ENCODE measurements around the gene WDR7. TPM values are rescaled to one million over a fixed set of nuclear protein-coding genes. Genes with fewer than 3 reads are reported as not detected.

Gene WDR7
- total RNA-seq, 1 donor from 2014 or later: 29.3 TPM

GRCh38 chr18:56743115-56743514, 92.0 kb downstream of the WDR7 start:
- intact Hi-C loops (cut with micrococcal nuclease): no loop called here
- no peak overlapping the region for H3K4me3 ChIP-seq
- no peaks in the 10 kb centered on the region for H3K27me3 ChIP-seq (ENCODE audit: low read depth)
- no peak for TF ChIP-seq CTCF (IDR thresholded peaks at IDR 0.05; ENCODE audit: borderline replicate concordance)
- no peak overlapping the region for H3K27ac ChIP-seq (replicated peaks)
- peaks cover 31% of the 10 kb centered on the region for H3K4me1 ChIP-seq
- H3K36me3 ChIP-seq: peaks cover 3% of the 10 kb centered on the region
- no peaks in the 10 kb centered on the region for H3K9me3 ChIP-seq (replicated peaks)
- no peak for DNase-seq

- no peak for DNase-seq
- Histone ChIP-seq H3K27me3 (ENCODE audit: low read depth) (no peaks in the 10 kb centered on the region), H3K27ac (replicated peaks) (no peak overlapping the region), H3K4me1 (peaks cover 31% of the 10 kb centered on the region), H3K9me3 (replicated peaks) (no peaks in the 10 kb centered on the region), H3K4me3 (no peak overlapping the region), H3K36me3 (peaks cover 6% of the 10 kb centered on the region)
- intact Hi-C loops (cut with micrococcal nuclease): no loop called here
- TF ChIP-seq CTCF (IDR thresholded peaks at IDR 0.05; ENCODE audit: borderline replicate concordance): no peak
These were observed 96.0 kb downstream of the WDR7 start for GRCh38 chr18:56747032-56747658.

- TF ChIP-seq CTCF (IDR thresholded peaks at IDR 0.05; ENCODE audit: borderline replicate concordance): no peak
These were observed 96.7 kb downstream of the WDR7 start for GRCh38 chr18:56747857-56748256.

GRCh38 chr18:56748698-56749268, 97.6 kb downstream of the WDR7 start:
- no peaks in the 10 kb centered on the region for H3K9me3 ChIP-seq (replicated peaks)
- intact Hi-C loops (cut with micrococcal nuclease): no loop called here
- H3K4me1 ChIP-seq: peaks cover 31% of the 10 kb centered on the region
- no peaks in the 10 kb centered on the region for H3K27me3 ChIP-seq (ENCODE audit: low read depth)
- no peak for DNase-seq
- no peak overlapping the region for H3K4me3 ChIP-seq
- no peak overlapping the region for H3K27ac ChIP-seq (replicated peaks)
- peaks cover 7% of the 10 kb centered on the region for H3K36me3 ChIP-seq
- TF ChIP-seq CTCF (IDR thresholded peaks at IDR 0.05; ENCODE audit: borderline replicate concordance): peak; percentile 73

More at GRCh38 chr18:56747857-56748256, 96.7 kb downstream of the WDR7 start:
- H3K4me1 ChIP-seq: peaks cover 31% of the 10 kb centered on the region
- peaks cover 7% of the 10 kb centered on the region for H3K36me3 ChIP-seq
- H3K9me3 ChIP-seq (replicated peaks): no peaks in the 10 kb centered on the region
- H3K27me3 ChIP-seq (ENCODE audit: low read depth): no peaks in the 10 kb centered on the region
- DNase-seq: no peak
- H3K4me3 ChIP-seq: no peak overlapping the region
- H3K27ac ChIP-seq (replicated peaks): no peak overlapping the region
- intact Hi-C loops (cut with micrococcal nuclease): no loop called here

- H3K4me3 ChIP-seq: no peak overlapping the region
- DNase-seq: no peak
- H3K27me3 ChIP-seq (ENCODE audit: low read depth): no peaks in the 10 kb centered on the region
- no peak overlapping the region for H3K27ac ChIP-seq (replicated peaks)
- H3K4me1 ChIP-seq: peaks cover 10% of the 10 kb centered on the region
- peaks cover 6% of the 10 kb centered on the region for H3K9me3 ChIP-seq (replicated peaks)
- intact Hi-C loops (cut with micrococcal nuclease): no loop called here
- H3K36me3 ChIP-seq: peaks cover 3% of the 10 kb centered on the region
- TF ChIP-seq CTCF (IDR thresholded peaks at IDR 0.05; ENCODE audit: borderline replicate concordance): no peak
These were observed 105.8 kb downstream of the WDR7 start for GRCh38 chr18:56756966-56757365.

All from left ventricle myocardium inferior (tissue), 1 donor.